GM10248 (cell line): ENCODE data around the gene GOLGA3.

Source experiments
- CTCF ChIA-PET: fragments of 300-600 bp; sonication (Branson Sonifier 250); formaldehyde crosslinking; extraction: SDS; loops from one replicate; lab custom pipeline; 2021; ENCODE audit warnings: antibody characterized with exemption; lab: Yijun Ruan, JAX
- POLR2A ChIA-PET: fragments of 350-650 bp; sonication (Branson Sonifier 250); formaldehyde crosslinking; extraction: SDS; loops from one replicate; lab custom pipeline; 2020; ENCODE audit warnings: antibody characterized with exemption; lab: Yijun Ruan, JAX
- DNase-seq: peaks from one replicate; pipeline ENCODE4 v3.0.0; 2012; ENCODE audit errors: extremely low spot score
- TF ChIP-seq, protein P1 (sequence below): IDR thresholded peaks from 2 replicates; pipeline ENCODE4 v1.5.1; 2012; ENCODE audit warnings: mild to moderate bottlenecking, low read depth; ENCODE audit errors: extremely low read depth, missing control alignments, control extremely low read depth

The GOLGA3 gene

DNA sequence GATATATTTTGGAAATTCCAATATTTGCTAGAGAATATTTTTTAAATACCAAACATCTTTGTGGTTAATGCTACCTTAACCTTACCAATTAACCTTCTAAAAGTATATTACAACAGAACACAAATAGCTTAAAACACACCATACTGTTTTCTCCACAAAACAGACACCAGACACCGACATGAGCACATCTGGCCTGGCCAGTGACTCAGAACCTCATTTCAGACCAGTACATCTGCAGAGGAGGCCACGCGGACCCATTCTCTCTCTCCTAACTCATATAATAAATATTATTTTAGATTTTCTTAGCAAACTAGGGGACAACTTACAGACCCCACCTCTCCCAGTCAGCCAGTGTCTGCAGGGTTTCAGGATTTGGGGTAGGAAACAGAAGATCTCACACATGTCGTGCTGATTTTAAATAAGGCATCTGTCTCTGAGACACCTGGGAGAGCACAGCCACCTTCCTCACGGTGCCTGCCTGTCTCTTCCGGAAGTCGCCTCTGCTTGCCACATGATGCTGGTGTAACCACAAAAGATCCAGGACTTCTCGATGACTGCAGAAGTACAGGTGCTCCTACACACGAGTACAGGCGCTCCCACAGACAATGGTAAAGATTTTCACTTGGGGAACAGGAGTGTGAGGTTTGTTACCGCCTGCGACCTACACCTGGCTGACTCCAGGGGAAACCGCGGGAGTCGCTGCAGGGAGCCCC lies 57.4 kb downstream of the GOLGA3 start:
- ChIA-PET CTCF (interaction anchor here (1.4 kb wide), 1 partner anchor 67 kb away, joined by 3 read pairs; no protein-coding TSS in a partner anchor), POLR2A (no interaction called here)
- TF ChIP-seq, protein P1, sequence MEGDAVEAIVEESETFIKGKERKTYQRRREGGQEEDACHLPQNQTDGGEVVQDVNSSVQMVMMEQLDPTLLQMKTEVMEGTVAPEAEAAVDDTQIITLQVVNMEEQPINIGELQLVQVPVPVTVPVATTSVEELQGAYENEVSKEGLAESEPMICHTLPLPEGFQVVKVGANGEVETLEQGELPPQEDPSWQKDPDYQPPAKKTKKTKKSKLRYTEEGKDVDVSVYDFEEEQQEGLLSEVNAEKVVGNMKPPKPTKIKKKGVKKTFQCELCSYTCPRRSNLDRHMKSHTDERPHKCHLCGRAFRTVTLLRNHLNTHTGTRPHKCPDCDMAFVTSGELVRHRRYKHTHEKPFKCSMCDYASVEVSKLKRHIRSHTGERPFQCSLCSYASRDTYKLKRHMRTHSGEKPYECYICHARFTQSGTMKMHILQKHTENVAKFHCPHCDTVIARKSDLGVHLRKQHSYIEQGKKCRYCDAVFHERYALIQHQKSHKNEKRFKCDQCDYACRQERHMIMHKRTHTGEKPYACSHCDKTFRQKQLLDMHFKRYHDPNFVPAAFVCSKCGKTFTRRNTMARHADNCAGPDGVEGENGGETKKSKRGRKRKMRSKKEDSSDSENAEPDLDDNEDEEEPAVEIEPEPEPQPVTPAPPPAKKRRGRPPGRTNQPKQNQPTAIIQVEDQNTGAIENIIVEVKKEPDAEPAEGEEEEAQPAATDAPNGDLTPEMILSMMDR: no peak
- peak; percentile 58 for DNase-seq

DNA sequence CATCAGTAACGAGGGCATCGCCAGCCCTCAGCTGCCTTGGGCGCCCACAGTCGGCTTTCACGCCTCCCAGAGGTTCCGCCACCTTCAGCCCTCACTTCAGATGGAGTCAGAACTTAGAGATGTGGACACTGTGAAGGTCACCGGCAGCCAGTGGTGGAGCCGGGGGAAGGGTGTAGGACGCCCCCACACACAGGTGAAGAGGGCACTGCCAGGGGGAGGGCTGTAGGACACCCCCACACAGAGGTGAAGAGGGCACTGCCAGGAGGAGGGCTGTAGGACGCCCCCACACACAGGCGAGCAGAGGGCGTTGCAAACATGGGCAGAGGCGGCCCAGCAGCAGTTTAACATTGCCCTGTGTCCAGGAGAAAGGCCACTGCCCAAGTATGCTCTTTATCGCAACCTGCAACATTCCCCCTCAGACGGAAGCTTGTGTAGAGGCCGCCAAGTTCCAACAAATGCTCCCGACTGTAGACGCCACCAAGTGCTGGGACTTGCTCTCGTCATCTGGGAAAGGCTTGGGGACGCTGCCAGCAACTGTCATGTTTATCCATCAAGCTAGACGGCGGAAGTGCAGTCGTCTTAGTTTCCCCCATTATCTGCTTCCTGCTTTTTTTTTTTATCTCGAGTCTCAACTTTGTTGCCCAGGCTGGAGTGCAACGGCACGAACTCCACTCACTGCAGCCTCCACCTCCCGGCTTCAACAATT lies 62.1 kb downstream of the GOLGA3 start:
- TF ChIP-seq, protein P1: no peak
- DNase-seq: no peak
- ChIA-PET CTCF (interaction anchor here (1.7 kb wide), 1 partner anchor 23 kb away, joined by 6 read pairs; no protein-coding TSS in a partner anchor), POLR2A (no interaction called here)

DNA sequence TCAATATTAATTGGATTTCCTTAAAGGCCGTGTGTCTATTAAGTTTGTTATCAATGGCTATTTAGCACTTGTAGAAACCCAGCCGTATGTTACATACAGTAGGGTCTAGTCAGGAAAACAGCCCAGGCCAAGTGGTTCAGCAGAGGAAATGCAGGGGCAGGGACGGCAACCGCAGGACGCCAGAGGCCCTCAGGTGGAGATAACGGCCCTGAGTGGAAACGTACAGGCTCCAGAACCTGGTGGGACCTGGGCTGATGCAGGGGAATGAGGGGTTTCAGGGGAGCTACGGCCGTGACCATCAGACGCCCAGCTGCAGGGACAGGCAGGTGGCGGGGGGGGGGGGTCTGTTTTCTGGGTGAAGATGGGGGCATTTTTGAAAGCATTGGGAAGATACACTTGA lies 63.3 kb downstream of the GOLGA3 start:
- TF ChIP-seq, protein P1: no peak
- ChIA-PET POLR2A (interaction anchor here (0.7 kb wide), 1 partner anchor 327 kb away, joined by 3 read pairs; no protein-coding TSS in a partner anchor), CTCF (interaction anchor here (1.7 kb wide), 1 partner anchor 22 kb away, joined by 6 read pairs; no protein-coding TSS in a partner anchor)
- no peak for DNase-seq

DNA sequence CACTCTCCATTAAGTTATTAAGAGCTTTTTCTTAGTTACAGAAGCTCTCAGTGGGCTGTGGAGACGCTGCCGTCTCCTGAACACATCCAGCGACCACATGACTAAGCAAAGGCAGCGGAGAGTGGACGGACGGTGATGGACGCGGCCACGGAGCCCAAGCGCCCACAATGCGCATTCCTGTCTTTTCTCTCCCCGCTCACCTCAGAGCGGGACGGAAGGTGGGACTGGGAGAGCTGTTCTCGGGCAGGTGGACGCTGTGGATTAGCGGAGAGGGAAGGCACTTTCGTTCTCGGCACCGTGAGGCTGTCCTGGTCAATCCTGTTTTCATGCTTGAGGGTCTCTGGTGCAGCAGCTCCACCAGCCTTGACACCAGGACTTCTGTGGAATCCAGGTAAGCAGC lies 64.4 kb downstream of the GOLGA3 start:
- ChIA-PET POLR2A (no interaction called here), CTCF (interaction anchor here (1.0 kb wide), 1 partner anchor 10 kb away, joined by 3 read pairs; no protein-coding TSS in a partner anchor)
- DNase-seq: no peak
- TF ChIP-seq, protein P1: no peak

DNA sequence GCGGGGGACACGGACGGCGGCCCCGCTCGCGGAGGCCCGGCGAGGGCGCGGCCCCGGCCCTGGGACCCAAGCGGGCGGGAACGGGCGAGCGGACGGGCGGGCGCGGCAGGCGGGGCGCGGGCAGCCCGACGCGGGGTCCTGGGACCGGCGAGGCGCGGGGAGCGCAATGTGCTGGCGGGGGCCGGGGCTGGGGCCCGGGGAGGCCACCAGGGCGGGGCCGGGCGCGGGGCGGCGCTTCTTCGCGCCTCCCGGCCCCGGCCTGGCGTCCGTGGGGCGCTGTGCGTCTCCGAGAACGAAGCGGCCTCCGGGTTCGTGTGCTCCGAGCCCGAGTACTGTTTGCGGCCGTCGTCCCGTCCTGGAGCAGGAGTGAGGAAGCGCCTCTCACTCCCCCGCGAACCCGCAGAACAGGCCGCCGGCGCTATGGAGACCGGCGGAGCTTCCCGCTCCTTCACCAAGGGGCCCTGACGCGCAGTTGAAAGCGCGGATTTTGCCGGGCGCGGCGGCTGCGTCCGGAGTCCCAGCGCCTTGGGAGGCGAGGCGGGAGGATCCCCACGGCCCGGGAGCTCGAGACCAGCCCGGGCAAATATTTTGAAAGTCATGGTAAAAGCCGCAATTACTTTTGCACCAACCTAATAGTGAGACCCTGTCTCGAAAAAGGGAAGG lies 66.6 kb downstream of the GOLGA3 start:
- peak; percentile 97 for DNase-seq

More for the DNA sequence above, 66.6 kb downstream of the GOLGA3 start:
- CTCF ChIA-PET: interaction anchor here (0.8 kb wide), 1 partner anchor 11 kb away, joined by 4 read pairs; no protein-coding TSS in a partner anchor
- POLR2A ChIA-PET: interaction anchor here (1.0 kb wide), 1 partner anchor 10 kb away, joined by 4 read pairs; no protein-coding TSS in a partner anchor
- TF ChIP-seq, protein P1: peak; percentile 29
